SKM-1 treated with dmso at 0.1 percent for 144 hours (cell line): ENCODE measurements around the gene ZNF157.

Experiments
- DNase-seq: peaks from one replicate; lab custom pipeline; 2025; ENCODE audit not compliant: unreplicated experiment; lab: John Stamatoyannopoulos, UW

The ZNF157 gene

DNA sequence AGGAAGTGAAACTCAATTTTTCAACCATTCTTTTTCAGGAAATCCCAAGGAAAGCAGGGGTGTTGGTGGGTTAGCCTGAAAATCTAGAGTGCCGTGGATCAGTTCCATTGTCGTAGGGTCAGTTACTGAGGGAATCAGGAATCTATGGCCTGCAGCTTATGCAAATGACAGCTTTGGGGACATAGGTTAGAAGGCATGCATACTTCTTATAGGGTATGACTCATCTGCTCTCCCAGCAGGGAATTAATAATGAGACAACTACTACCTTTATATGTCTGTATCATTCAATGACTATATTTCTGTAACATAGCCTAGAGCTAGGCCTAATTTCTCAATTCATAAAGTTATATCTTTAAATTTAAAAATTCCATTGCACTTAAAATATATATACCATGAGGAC is 76.1 kb downstream of the ZNF157 start:
- no peak for DNase-seq

DNA sequence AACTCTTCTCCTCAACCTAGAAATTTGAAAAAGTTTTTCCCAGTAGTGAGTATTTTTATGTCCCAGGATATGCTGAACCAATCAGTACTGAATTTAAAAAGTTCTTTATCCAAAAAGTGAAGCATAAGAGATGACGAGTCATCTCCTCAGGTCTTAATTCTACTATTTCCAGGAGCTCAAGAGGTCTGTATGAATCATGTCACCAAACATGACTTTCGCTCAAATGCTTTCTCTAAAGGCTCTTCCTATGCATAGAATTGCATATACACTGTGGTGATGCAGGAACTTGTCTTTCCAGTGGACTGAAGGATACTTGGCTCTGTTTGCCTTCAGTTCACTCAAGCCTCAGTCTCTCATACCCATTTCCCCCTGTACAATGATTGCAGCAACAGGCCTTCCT is 76.6 kb downstream of the ZNF157 start:
- no peak for DNase-seq

DNA sequence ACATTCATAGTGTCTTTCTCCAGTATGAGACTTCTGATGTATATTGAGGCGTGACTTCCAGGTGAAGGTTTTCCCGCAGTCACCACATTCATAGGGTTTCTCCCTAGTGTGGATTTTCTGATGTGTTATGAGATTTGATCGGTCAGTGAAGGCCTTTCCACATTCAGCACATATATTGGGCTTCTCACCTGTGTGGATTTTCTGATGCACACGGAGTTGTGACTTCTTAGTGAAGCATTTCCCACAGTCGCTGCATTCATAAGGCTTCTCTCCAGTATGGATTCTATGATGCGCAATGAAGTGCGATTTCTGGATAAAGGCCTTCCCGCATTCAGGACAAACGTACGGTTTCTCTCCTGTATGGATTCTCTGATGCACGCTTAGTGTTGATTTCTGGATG is 77.2 kb downstream of the ZNF157 start:
- no peak for DNase-seq

DNA sequence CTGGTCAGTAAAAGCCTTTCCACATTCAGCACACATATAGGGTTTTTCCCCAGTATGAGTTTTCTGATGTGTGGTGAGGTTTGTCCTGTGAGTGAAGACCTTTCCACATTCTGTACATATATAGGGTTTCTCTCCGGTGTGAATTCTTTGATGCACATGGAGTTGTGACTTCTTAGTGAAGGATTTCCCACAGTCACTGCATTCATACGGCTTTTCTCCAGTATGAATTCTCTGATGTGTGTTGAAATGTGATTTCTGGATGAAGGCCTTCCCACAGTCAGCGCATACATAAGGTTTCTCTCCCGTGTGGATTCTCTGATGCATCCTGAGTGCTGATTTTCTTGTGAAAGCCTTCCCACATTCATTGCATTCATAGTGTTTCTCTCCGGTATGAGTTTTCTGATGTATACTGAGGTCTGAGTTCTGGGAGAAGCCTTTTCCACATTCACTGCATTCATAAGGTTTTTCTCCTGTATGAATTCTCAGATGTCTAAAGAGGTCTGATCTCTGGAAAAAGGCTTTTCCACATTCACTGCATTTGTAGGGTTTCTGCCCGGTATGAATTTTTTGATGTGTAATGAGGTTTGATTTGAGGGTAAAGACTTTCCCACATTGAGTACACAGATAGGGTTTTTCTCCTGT is 77.9 kb downstream of the ZNF157 start:
- no peak for DNase-seq

DNA sequence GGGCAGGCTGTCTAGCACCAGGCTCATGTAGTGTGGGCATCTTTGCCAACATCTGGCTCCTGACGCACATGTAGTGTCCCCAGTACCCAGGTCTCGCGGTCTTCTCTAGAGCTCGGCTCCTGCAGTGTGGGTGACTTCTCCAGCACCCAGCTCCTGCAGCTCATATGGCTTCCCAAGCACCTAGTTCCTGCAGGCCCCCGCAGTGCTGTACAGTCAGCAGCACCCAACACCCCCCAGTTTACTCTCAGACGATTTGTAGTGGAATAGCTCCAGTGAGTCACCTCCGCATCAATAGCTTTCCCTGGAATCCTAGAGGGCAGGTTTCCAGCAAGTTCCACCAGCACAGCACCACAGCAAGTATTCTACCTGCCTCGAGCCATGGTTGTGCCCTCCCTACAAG is 81.7 kb downstream of the ZNF157 start:
- DNase-seq: no peak

DNA sequence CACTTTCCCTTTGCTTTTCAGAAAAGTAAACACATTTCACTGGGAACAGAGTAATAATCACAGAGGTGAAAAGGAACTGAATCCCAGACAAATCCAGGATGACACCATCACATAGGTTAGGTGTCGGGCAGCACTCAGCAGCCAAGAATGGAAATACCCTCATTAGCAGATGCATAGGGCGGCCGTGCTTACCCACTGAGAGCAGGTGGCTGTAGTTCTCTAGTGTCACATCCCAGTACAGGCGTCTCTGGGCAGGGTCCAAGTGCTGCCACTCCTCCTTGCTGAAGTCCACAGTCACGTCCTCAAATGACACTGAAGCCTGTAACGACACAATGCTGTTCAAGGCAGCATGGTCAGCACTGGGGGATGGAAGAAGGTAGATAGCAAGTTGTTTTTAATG is 85.7 kb downstream of the ZNF157 start:
- DNase-seq: no peak

DNA sequence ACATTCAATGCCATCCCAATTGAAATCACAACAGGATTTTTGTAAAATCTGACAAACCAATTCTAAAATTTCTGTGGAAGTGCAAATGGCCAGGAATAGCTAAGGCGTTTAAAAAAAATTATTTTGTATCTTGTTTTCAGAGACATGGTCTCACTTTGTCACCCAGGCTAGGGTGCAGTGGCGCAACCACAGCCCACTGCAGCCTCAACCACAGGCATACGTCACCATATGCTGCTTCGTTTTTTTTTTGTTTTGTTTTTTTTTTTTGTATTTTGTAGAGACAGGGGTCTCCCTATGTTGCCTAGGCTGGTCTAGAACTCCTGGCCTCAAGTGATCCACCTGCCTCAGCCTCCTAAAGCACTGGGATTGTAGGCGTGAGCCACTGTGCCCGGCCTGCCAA is 88.2 kb downstream of the ZNF157 start:
- DNase-seq: no peak

DNA sequence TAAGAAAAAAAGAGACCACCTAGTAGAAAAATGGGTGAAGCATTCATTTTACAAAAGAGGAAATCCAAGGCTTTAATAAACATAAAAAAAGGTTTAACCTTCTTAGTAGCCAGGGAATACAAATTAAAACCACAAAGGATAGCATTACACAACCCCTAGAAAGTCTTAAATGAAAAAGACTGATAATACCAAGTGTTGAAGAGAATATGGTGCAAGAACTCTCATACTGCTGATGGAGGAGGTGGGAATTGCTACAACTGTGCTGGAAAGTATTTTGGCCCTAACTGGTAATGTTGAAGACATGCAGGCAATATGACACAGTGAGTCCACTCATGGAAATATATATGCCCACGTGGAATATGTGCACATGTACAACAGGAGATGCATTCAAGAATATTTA is 90.2 kb downstream of the ZNF157 start:
- DNase-seq: no peak
